Coronary artery (tissue), 2 donors: ENCODE measurements around the gene PPP6R3.

Experiments
- DNase-seq: peaks from one replicate; pipeline ENCODE4 v3.0.0-alpha.2; 2017; ENCODE audit warnings: low spot score
- H3K27ac ChIP-seq, 2 donors: fragments of 200-600 bp; sonication (generic); one replicate each; pipeline ENCODE4 v1.5.1; 2016 to 2019
- H3K4me3 ChIP-seq: fragments of 200-600 bp; sonication (generic); 2 replicates; pipeline ENCODE4 v1.5.1; 2016; ENCODE audit warnings: mild to moderate bottlenecking, moderate library complexity
- TF ChIP-seq, protein P1 (sequence below): fragments of 200-600 bp; sonication (generic); IDR thresholded peaks from one replicate; pipeline ENCODE4 v1.5.1; 2019; ENCODE audit warnings: antibody characterized with exemption

PPP6R3 gene

DNA sequence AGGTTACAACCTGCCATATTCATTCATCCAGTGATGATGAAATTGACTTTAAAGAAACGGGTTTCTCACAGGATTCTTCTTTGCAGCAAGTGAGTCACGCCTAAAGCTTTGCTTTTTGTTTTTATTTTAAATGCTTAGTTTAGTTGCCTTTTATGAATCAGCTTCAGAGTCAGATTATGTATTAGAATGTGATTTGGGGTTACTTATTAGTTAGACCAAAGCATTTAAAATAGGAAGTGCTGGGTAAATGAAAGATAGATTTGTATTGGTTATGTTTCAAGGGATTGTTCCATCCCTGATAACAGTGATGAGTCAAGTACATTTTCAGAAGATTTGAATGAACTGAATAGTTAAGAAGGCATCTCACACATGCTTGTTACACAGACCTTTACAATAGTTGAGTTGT lies 122.5 kb downstream of the PPP6R3 start:
- no peak for DNase-seq
- TF ChIP-seq, protein P1, sequence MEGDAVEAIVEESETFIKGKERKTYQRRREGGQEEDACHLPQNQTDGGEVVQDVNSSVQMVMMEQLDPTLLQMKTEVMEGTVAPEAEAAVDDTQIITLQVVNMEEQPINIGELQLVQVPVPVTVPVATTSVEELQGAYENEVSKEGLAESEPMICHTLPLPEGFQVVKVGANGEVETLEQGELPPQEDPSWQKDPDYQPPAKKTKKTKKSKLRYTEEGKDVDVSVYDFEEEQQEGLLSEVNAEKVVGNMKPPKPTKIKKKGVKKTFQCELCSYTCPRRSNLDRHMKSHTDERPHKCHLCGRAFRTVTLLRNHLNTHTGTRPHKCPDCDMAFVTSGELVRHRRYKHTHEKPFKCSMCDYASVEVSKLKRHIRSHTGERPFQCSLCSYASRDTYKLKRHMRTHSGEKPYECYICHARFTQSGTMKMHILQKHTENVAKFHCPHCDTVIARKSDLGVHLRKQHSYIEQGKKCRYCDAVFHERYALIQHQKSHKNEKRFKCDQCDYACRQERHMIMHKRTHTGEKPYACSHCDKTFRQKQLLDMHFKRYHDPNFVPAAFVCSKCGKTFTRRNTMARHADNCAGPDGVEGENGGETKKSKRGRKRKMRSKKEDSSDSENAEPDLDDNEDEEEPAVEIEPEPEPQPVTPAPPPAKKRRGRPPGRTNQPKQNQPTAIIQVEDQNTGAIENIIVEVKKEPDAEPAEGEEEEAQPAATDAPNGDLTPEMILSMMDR = no peak
- peak overlapping the region in 1 of 2 donors; percentile 73 for H3K27ac ChIP-seq
- H3K4me3 ChIP-seq = peak overlapping the region; percentile 36

DNA sequence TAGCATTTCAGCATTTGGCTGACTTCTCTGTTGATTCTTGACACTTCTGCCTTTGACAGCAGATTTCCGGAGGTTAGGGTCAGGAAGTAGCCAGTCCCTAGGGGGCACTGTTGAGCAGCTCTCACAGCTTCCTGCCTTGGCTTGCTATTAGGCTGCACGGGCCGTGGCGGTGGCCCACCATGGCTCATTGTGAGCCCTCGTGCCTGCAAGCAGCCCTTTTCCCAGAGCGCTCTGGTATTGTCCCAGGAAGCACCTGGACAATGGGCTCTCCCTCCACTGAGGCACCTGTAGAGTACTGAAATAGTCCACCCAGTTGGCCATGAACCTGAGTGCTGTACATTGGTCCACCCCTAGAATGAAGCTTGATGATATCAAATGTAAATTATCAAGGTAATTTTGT lies 123.5 kb downstream of the PPP6R3 start:
- TF ChIP-seq, protein P1 = peak; percentile 23
- DNase-seq = no peak
- H3K27ac ChIP-seq = no peak overlapping the region
- H3K4me3 ChIP-seq = no peak overlapping the region

DNA sequence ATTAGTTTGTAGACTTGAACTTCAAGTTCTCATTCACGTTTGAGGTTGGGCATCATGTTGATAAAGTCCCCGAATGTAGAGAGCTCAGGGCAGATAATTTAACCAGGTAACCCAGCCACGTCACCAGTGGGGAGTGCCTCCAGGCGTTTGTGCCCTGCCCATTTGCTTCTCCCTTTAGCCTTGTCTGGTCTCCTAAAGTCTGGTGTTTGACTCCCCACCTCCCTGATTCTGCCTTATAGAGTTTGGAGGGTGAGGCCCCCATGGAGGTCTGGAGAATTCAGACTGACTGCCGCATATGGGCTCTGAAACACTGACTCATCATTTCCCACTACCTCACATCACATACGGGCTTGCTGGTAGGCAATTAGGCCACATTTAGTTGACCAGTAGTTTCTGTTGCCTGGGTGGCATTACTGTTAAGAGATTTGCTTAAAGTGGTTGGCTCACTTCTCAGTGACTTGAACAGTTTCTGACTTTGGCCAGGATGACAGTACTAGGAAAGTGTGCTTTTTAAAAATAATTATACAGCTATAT lies 124.5 kb downstream of the PPP6R3 start:
- Histone ChIP-seq H3K27ac (no peak overlapping the region), H3K4me3 (no peak overlapping the region)
- TF ChIP-seq, protein P1 = no peak
- no peak for DNase-seq

DNA sequence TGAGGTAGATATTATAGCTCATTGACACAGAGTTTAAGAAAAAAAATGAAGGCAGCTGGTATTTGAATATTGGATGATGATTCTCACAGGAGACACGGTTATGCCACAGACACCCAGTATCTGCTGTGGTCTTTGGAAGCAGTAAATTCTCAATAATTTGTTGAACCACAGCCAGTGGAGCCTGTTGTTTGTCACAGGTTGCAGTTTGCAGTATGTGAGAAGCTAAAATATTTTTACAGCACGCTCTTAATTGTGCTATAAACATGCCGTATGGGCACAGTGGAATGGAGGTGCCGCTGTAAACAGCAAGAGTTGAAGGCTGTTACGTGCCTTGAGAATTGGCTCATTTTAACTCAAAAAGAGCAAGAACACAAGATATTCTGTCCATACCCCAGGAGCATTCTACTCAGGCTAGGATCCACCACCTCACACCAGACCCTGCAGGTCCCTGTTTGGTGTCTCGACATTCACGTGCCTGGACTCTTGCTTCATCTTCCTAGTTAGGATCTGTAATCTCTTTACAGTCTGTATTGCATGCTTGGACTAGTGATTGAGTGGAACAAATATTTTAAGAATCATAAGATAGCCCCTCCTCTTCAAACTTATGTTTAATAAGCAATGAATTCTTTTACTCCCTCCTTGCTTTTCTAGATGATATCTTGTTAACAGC lies 129.1 kb downstream of the PPP6R3 start:
- Histone ChIP-seq H3K4me3 (no peak overlapping the region), H3K27ac (no peak overlapping the region)
- DNase-seq = no peak
- TF ChIP-seq, protein P1 = no peak

DNA sequence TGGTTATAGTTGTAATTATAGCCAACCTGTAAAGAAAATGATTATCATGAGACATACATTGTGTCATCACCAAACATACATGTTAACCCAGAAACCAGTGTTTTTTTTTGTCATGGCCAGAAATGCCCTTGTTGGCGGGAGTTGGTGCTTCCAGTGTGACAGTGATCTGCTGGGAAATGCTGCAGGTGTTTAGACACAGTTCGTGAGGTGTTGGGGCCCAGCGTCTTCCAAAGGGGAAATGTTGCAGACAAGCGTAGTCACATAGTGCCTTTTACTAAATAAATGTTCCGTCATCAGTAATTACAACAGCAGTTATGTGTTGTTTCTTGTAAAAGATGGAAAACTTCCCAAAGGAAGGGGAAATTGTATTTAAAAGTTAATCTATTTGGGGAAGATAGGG lies 131.2 kb downstream of the PPP6R3 start:
- DNase-seq = no peak
- H3K27ac ChIP-seq = no peak overlapping the region
- H3K4me3 ChIP-seq = no peak overlapping the region
- TF ChIP-seq, protein P1 = no peak

DNA sequence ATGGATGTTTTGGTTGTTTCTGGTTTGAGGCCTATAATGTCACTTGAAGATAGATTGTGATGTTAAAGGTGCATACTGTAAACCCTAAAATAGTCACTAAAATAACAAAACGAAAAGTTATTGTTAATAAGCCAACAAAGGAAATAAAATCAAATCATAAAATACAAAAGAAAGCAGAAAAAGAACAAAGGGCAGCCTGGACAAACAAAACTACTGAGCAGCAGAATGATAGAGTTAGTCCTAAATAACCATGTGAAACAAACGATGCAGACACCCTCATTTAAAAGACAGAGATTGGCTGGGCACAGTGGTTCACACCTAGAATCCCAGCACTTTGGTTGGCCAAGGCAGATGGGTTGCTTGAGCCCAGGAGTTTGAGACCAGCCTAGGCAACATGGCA lies 132.9 kb downstream of the PPP6R3 start:
- TF ChIP-seq, protein P1 = no peak
- no peak overlapping the region for H3K4me3 ChIP-seq
- H3K27ac ChIP-seq = no peak overlapping the region
- DNase-seq = no peak

DNA sequence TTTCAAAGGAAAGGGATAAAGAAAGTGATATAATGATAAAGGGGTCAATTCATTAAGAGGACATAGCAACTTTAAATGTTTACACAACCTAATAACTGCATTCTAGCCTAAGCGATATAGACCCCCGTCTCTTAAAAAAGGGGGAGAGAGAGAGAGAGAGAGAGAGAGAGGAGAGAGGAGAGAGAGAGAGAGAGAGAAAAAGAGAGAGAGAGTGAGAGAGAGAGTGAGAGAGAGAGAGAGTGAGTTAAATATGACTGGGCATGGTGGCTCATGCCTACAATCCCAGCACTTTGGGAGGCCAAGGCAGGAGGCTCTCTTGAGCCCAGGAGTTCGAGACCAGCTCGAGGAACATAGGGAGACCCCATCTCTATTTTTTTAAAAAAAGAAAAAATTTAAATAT lies 133.6 kb downstream of the PPP6R3 start:
- no peak overlapping the region for H3K4me3 ChIP-seq
- no peak overlapping the region for H3K27ac ChIP-seq
- DNase-seq = no peak
- TF ChIP-seq, protein P1 = no peak
